ENCODE data around the gene PHF12.
"Not testable (repeated sequence)": the region's sequence is repeated elsewhere in the genome, so short reads cannot be mapped to it uniquely, and the experiment has no call there.

The PHF12 gene

GRCh38 chr17:28935744-28936460 lies 15.4 kb downstream of the PHF12 start:
- Histone ChIP-seq H3K36me3 (ENCODE audit: control insufficient read depth, insufficient read depth, low read length) (peaks cover 15% of the 10 kb centered on the region), H3K4me1 (ENCODE audit: control insufficient read depth, insufficient read depth, low read length, poor library complexity, severe bottlenecking) (peaks cover 17% of the 10 kb centered on the region), H3K27ac (ENCODE audit: insufficient read depth, low read length, poor library complexity, severe bottlenecking) (no peak overlapping the region), H3K27me3 (replicated peaks; ENCODE audit: control insufficient read depth, insufficient read depth, low read length, poor library complexity, severe bottlenecking) (no peaks in the 10 kb centered on the region), H3K9me3 (ENCODE audit: control insufficient read depth, low read length) (no peaks in the 10 kb centered on the region), H3K4me3 (ENCODE audit: insufficient read depth, low read depth, low read length, poor library complexity, severe bottlenecking) (no peak overlapping the region)
- no peak for DNase-seq

GRCh38 chr17:28934508-28934907 lies 16.8 kb downstream of the PHF12 start:
- H3K4me1 ChIP-seq (ENCODE audit: control insufficient read depth, insufficient read depth, low read length, poor library complexity, severe bottlenecking); DNase-seq; H3K27ac ChIP-seq (ENCODE audit: insufficient read depth, low read length, poor library complexity, severe bottlenecking); H3K9me3 ChIP-seq (ENCODE audit: control insufficient read depth, low read length); H3K4me3 ChIP-seq (ENCODE audit: insufficient read depth, low read depth, low read length, poor library complexity, severe bottlenecking); H3K27me3 ChIP-seq (replicated peaks; ENCODE audit: control insufficient read depth, insufficient read depth, low read length, poor library complexity, severe bottlenecking): not testable (repeated sequence)
- H3K36me3 ChIP-seq (ENCODE audit: control insufficient read depth, insufficient read depth, low read length), result peaks cover 12% of the 10 kb centered on the region

- H3K4me3 ChIP-seq (ENCODE audit: insufficient read depth, low read depth, low read length, poor library complexity, severe bottlenecking), result no peak overlapping the region
- H3K27ac ChIP-seq (ENCODE audit: insufficient read depth, low read length, poor library complexity, severe bottlenecking), result peak overlapping the region; percentile 22
- H3K27me3 ChIP-seq (replicated peaks; ENCODE audit: control insufficient read depth, insufficient read depth, low read length, poor library complexity, severe bottlenecking), result no peaks in the 10 kb centered on the region
- DNase-seq, result no peak
- peaks cover 4% of the 10 kb centered on the region for H3K36me3 ChIP-seq (ENCODE audit: control insufficient read depth, insufficient read depth, low read length)
- H3K9me3 ChIP-seq (ENCODE audit: control insufficient read depth, low read length), result no peaks in the 10 kb centered on the region
- peaks cover 28% of the 10 kb centered on the region for H3K4me1 ChIP-seq (ENCODE audit: control insufficient read depth, insufficient read depth, low read length, poor library complexity, severe bottlenecking)
These were observed 21.5 kb downstream of the PHF12 start for GRCh38 chr17:28929787-28930186.

- Histone ChIP-seq H3K4me1 (ENCODE audit: control insufficient read depth, insufficient read depth, low read length, poor library complexity, severe bottlenecking) (peaks cover 29% of the 10 kb centered on the region), H3K9me3 (ENCODE audit: control insufficient read depth, low read length) (no peaks in the 10 kb centered on the region), H3K36me3 (ENCODE audit: control insufficient read depth, insufficient read depth, low read length) (peaks cover 15% of the 10 kb centered on the region), H3K27me3 (replicated peaks; ENCODE audit: control insufficient read depth, insufficient read depth, low read length, poor library complexity, severe bottlenecking) (no peaks in the 10 kb centered on the region), H3K4me3 (ENCODE audit: insufficient read depth, low read depth, low read length, poor library complexity, severe bottlenecking) (no peak overlapping the region), H3K27ac (ENCODE audit: insufficient read depth, low read length, poor library complexity, severe bottlenecking) (peak overlapping the region; percentile 92)
- peak in 1 of 3 donors; percentile 9 for DNase-seq
These were observed 23.3 kb downstream of the PHF12 start for GRCh38 chr17:28928061-28928460.

- H3K4me3 ChIP-seq (ENCODE audit: insufficient read depth, low read depth, low read length, poor library complexity, severe bottlenecking), result no peak overlapping the region
These were observed 24.5 kb downstream of the PHF12 start for GRCh38 chr17:28926786-28927185.

GRCh38 chr17:28926366-28926765 lies 25.0 kb downstream of the PHF12 start:
- Histone ChIP-seq H3K9me3 (ENCODE audit: control insufficient read depth, low read length) (no peaks in the 10 kb centered on the region), H3K4me1 (ENCODE audit: control insufficient read depth, insufficient read depth, low read length, poor library complexity, severe bottlenecking) (peaks cover 29% of the 10 kb centered on the region), H3K36me3 (ENCODE audit: control insufficient read depth, insufficient read depth, low read length) (peaks cover 28% of the 10 kb centered on the region), H3K27ac (ENCODE audit: insufficient read depth, low read length, poor library complexity, severe bottlenecking) (peak overlapping the region; percentile 92), H3K4me3 (ENCODE audit: insufficient read depth, low read depth, low read length, poor library complexity, severe bottlenecking) (no peak overlapping the region), H3K27me3 (replicated peaks; ENCODE audit: control insufficient read depth, insufficient read depth, low read length, poor library complexity, severe bottlenecking) (no peaks in the 10 kb centered on the region)
- DNase-seq, result no peak

More at GRCh38 chr17:28926786-28927185, 24.5 kb downstream of the PHF12 start:
- peaks cover 24% of the 10 kb centered on the region for H3K36me3 ChIP-seq (ENCODE audit: control insufficient read depth, insufficient read depth, low read length)
- H3K27ac ChIP-seq (ENCODE audit: insufficient read depth, low read length, poor library complexity, severe bottlenecking), result peak overlapping the region; percentile 92
- H3K27me3 ChIP-seq (replicated peaks; ENCODE audit: control insufficient read depth, insufficient read depth, low read length, poor library complexity, severe bottlenecking), result no peaks in the 10 kb centered on the region
- peaks cover 29% of the 10 kb centered on the region for H3K4me1 ChIP-seq (ENCODE audit: control insufficient read depth, insufficient read depth, low read length, poor library complexity, severe bottlenecking)
- DNase-seq, result no peak
- H3K9me3 ChIP-seq (ENCODE audit: control insufficient read depth, low read length), result no peaks in the 10 kb centered on the region

GRCh38 chr17:28925912-28926365 lies 25.4 kb downstream of the PHF12 start:
- no peak overlapping the region for H3K4me3 ChIP-seq (ENCODE audit: insufficient read depth, low read depth, low read length, poor library complexity, severe bottlenecking)
- H3K4me1 ChIP-seq (ENCODE audit: control insufficient read depth, insufficient read depth, low read length, poor library complexity, severe bottlenecking), result peaks cover 29% of the 10 kb centered on the region
- peaks cover 32% of the 10 kb centered on the region for H3K36me3 ChIP-seq (ENCODE audit: control insufficient read depth, insufficient read depth, low read length)
- no peaks in the 10 kb centered on the region for H3K9me3 ChIP-seq (ENCODE audit: control insufficient read depth, low read length)
- peak; percentile 41 to 56 (median 51) for DNase-seq
- H3K27me3 ChIP-seq (replicated peaks; ENCODE audit: control insufficient read depth, insufficient read depth, low read length, poor library complexity, severe bottlenecking), result no peaks in the 10 kb centered on the region
- H3K27ac ChIP-seq (ENCODE audit: insufficient read depth, low read length, poor library complexity, severe bottlenecking), result peak overlapping the region; percentile 92

- Histone ChIP-seq H3K4me3 (ENCODE audit: insufficient read depth, low read depth, low read length, poor library complexity, severe bottlenecking) (no peak overlapping the region), H3K9me3 (ENCODE audit: control insufficient read depth, low read length) (no peaks in the 10 kb centered on the region), H3K27ac (ENCODE audit: insufficient read depth, low read length, poor library complexity, severe bottlenecking) (no peak overlapping the region), H3K4me1 (ENCODE audit: control insufficient read depth, insufficient read depth, low read length, poor library complexity, severe bottlenecking) (peaks cover 5% of the 10 kb centered on the region), H3K27me3 (replicated peaks; ENCODE audit: control insufficient read depth, insufficient read depth, low read length, poor library complexity, severe bottlenecking) (no peaks in the 10 kb centered on the region), H3K36me3 (ENCODE audit: control insufficient read depth, insufficient read depth, low read length) (peaks cover 84% of the 10 kb centered on the region)
- no peak for DNase-seq
These were observed 31.1 kb downstream of the PHF12 start for GRCh38 chr17:28920201-28920600.

- H3K4me1 ChIP-seq (ENCODE audit: control insufficient read depth, insufficient read depth, low read length, poor library complexity, severe bottlenecking), result no peaks in the 10 kb centered on the region
- H3K27me3 ChIP-seq (replicated peaks; ENCODE audit: control insufficient read depth, insufficient read depth, low read length, poor library complexity, severe bottlenecking), result no peaks in the 10 kb centered on the region
- peaks cover 92% of the 10 kb centered on the region for H3K36me3 ChIP-seq (ENCODE audit: control insufficient read depth, insufficient read depth, low read length)
- no peak for DNase-seq
- H3K9me3 ChIP-seq (ENCODE audit: control insufficient read depth, low read length), result no peaks in the 10 kb centered on the region
- no peak overlapping the region for H3K27ac ChIP-seq (ENCODE audit: insufficient read depth, low read length, poor library complexity, severe bottlenecking)
- no peak overlapping the region for H3K4me3 ChIP-seq (ENCODE audit: insufficient read depth, low read depth, low read length, poor library complexity, severe bottlenecking)
These were observed 33.0 kb downstream of the PHF12 start for GRCh38 chr17:28918295-28918694.

- Histone ChIP-seq H3K27me3 (replicated peaks; ENCODE audit: control insufficient read depth, insufficient read depth, low read length, poor library complexity, severe bottlenecking) (no peaks in the 10 kb centered on the region), H3K9me3 (ENCODE audit: control insufficient read depth, low read length) (no peaks in the 10 kb centered on the region), H3K36me3 (ENCODE audit: control insufficient read depth, insufficient read depth, low read length) (peaks cover 93% of the 10 kb centered on the region), H3K27ac (ENCODE audit: insufficient read depth, low read length, poor library complexity, severe bottlenecking) (no peak overlapping the region), H3K4me3 (ENCODE audit: insufficient read depth, low read depth, low read length, poor library complexity, severe bottlenecking) (no peak overlapping the region), H3K4me1 (ENCODE audit: control insufficient read depth, insufficient read depth, low read length, poor library complexity, severe bottlenecking) (no peaks in the 10 kb centered on the region)
- no peak for DNase-seq
These were observed 33.9 kb downstream of the PHF12 start for GRCh38 chr17:28917465-28917864.
